Tibial nerve (tissue), 3 donors: ENCODE measurements around the gene UFM1.

ENCODE experiments used
- POLR2A ChIP-seq, 2 donors: fragments of 450-650 bp; IDR thresholded peaks; one replicate each; pipeline ENCODE4 v1.6.1; 2017; ENCODE audit warnings: antibody characterized with exemption in 2 of 2, mild to moderate bottlenecking in 2 of 2, moderate library complexity in 2 of 2
- TF ChIP-seq, protein P1 (sequence below), 5 experiments: fragments of 200-600 bp in 3 of 5; fragments of 450-650 bp in 2 of 5; sonication (generic) in 3 of 5; IDR thresholded peaks; one replicate each; pipeline ENCODE4 v1.5.1; 2016 to 2019; ENCODE audit warnings: antibody characterized with exemption in 5 of 5, mild to moderate bottlenecking in 3 of 5, moderate library complexity in 2 of 5

DNA sequence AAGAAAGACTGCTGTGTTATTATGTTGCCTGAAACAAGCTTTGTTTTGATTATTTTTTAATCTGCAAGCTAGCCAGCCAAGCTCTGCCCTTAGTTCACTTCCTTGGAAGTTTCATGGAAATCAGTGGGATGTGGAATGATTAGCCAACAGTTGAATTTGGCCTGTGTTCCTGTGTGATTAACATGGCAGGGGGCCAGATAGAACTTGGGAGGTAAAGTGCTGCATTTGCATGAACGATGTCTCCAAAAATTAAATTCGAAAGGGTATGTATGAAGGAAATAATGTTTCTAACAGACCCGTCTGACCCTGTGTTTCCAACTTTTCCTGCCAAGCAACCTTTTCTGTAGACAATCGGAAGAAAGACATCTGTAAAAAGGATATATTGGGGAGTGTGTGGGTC, 32.2 kb downstream of the UFM1 start:
- TF ChIP-seq, protein P1, sequence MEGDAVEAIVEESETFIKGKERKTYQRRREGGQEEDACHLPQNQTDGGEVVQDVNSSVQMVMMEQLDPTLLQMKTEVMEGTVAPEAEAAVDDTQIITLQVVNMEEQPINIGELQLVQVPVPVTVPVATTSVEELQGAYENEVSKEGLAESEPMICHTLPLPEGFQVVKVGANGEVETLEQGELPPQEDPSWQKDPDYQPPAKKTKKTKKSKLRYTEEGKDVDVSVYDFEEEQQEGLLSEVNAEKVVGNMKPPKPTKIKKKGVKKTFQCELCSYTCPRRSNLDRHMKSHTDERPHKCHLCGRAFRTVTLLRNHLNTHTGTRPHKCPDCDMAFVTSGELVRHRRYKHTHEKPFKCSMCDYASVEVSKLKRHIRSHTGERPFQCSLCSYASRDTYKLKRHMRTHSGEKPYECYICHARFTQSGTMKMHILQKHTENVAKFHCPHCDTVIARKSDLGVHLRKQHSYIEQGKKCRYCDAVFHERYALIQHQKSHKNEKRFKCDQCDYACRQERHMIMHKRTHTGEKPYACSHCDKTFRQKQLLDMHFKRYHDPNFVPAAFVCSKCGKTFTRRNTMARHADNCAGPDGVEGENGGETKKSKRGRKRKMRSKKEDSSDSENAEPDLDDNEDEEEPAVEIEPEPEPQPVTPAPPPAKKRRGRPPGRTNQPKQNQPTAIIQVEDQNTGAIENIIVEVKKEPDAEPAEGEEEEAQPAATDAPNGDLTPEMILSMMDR (IDR thresholded peaks at IDR 0.05): no peak
- no peak for TF ChIP-seq POLR2A (IDR thresholded peaks at IDR 0.05)
